MM.1S (cell line): ENCODE measurements around the gene FBXO5.

Source experiments
- DNase-seq: peaks from one replicate; pipeline ENCODE4 v3.0.0-alpha.2; 2015
- H2AFZ ChIP-seq: fragments of 300-600 bp; sonication (generic); 2 replicates; pipeline ENCODE4 v1.6.0; 2016; ENCODE audit warnings: antibody characterized with exemption, low read length
- H3F3A ChIP-seq: fragments of 300-600 bp; sonication (generic); 2 replicates; pipeline ENCODE4 v1.6.1; 2016; ENCODE audit warnings: mild to moderate bottlenecking, antibody characterized with exemption, low read length, moderate library complexity, mixed read lengths; ENCODE audit not compliant: insufficient read depth
- H3K27ac ChIP-seq: fragments of 300-600 bp; sonication (generic); 2 replicates; pipeline ENCODE4 v1.5.1; 2016; ENCODE audit warnings: mild to moderate bottlenecking, low read length
- H3K27me3 ChIP-seq: fragments of 300-600 bp; sonication (generic); replicated peaks from 2 replicates; pipeline ENCODE4 v1.6.0; 2016; ENCODE audit warnings: low read length; ENCODE audit not compliant: insufficient read depth
- H3K36me3 ChIP-seq: fragments of 300-600 bp; sonication (generic); replicated peaks from 2 replicates; pipeline ENCODE4 v1.6.1; 2016; ENCODE audit warnings: mild to moderate bottlenecking, low read length, mixed read lengths; ENCODE audit not compliant: insufficient read depth
- H3K4me1 ChIP-seq: fragments of 300-600 bp; sonication (generic); 2 replicates; pipeline ENCODE4 v1.6.1; 2016; ENCODE audit warnings: low read length, mixed read lengths
- H3K4me2 ChIP-seq: fragments of 300-600 bp; sonication (generic); 2 replicates; pipeline ENCODE4 v1.6.0; 2016; ENCODE audit warnings: low read depth, low read length
- H3K4me3 ChIP-seq: fragments of 300-600 bp; sonication (generic); 2 replicates; pipeline ENCODE4 v1.5.1; 2016; ENCODE audit warnings: low read length, mixed read lengths
- H3K79me2 ChIP-seq: fragments of 300-600 bp; sonication (generic); 2 replicates; pipeline ENCODE4 v1.6.1; 2016; ENCODE audit warnings: mixed run types, low read length, mixed read lengths
- H3K9ac ChIP-seq: fragments of 300-600 bp; sonication (generic); 2 replicates; pipeline ENCODE4 v1.6.1; 2016; ENCODE audit warnings: low read length, mixed read lengths
- H3K9me2 ChIP-seq: fragments of 300-600 bp; sonication (generic); replicated peaks from 2 replicates; pipeline ENCODE4 v1.6.1; 2016; ENCODE audit warnings: mild to moderate bottlenecking, low read length, mixed read lengths; ENCODE audit not compliant: insufficient read depth
- H3K9me3 ChIP-seq: fragments of 300-600 bp; sonication (generic); replicated peaks from 2 replicates; pipeline ENCODE4 v1.6.1; 2016; ENCODE audit warnings: mild to moderate bottlenecking, low read length, mixed read lengths; ENCODE audit not compliant: insufficient read depth
- H4K20me1 ChIP-seq: fragments of 300-600 bp; sonication (generic); 2 replicates; pipeline ENCODE4 v1.6.1; 2016; ENCODE audit warnings: mild to moderate bottlenecking, low read length, moderate library complexity, mixed read lengths; ENCODE audit not compliant: insufficient read depth
- EZH2 ChIP-seq: fragments of 300-600 bp; sonication (generic); optimal IDR thresholded peaks from 2 replicates; pipeline ENCODE3; 2017; ENCODE audit warnings: low read depth, mild to moderate bottlenecking, antibody characterized with exemption, low read length, mixed read lengths
- EZH2phosphoT487 ChIP-seq: fragments of 300-600 bp; sonication (generic); IDR thresholded peaks from 2 replicates; pipeline ENCODE4 v1.6.1; 2018; ENCODE audit warnings: antibody characterized with exemption, low read length
- TF ChIP-seq, protein P1 (sequence below): fragments of 300-600 bp; sonication (generic); IDR thresholded peaks from 2 replicates; pipeline ENCODE4 v1.5.1; 2016; ENCODE audit warnings: antibody characterized with exemption, low read length, mixed read lengths

The FBXO5 gene, protein sequence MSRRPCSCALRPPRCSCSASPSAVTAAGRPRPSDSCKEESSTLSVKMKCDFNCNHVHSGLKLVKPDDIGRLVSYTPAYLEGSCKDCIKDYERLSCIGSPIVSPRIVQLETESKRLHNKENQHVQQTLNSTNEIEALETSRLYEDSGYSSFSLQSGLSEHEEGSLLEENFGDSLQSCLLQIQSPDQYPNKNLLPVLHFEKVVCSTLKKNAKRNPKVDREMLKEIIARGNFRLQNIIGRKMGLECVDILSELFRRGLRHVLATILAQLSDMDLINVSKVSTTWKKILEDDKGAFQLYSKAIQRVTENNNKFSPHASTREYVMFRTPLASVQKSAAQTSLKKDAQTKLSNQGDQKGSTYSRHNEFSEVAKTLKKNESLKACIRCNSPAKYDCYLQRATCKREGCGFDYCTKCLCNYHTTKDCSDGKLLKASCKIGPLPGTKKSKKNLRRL

DNA sequence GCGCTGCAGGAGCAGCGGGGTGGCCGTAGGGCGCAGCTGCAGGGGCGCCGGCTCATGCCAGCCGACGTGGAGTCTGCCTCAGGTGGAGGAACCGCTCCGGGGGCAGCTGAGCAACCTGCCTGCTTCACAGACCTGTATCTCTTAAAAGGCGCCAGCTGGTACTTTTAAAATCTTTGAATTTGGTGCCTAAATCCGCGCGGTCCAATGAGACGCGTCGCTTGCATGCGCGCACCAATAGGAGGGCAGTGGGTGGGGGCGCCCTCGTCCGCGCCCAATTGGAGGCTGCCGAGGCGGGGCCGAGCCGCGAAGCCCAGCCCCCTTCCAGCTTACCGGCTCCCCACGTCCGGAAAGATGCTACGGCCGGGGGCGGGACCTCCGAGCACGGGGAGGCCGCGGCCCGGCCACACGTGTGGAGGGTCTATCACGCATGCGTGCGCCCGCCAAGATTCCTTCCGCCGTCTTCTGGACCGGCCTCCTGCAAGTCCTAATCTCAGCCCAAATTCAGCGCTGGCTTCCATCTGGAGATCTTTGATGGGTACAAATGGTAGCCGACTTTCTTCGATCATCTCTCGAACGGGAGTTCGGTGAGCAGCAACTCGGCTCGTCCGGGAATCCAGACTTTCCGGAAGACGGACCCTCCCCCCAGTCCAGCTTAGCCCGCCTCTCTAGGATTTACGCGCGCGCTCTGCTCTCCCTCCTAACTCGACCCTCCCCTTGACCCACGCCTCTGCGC, at the start of gene FBXO5:
Gene FBXO5, minus strand, starts transcription at position 138 of the 733 bp plus-strand sequence. Its CDS starts 82 bp downstream, at position 56.
- H3K9me2 ChIP-seq = no peaks in the 10 kb centered on the region
- H3K36me3 ChIP-seq = no peaks in the 10 kb centered on the region; the same call in 1 of the 2 replicates
- TF ChIP-seq EZH2phosphoT487 (no peak), EZH2 (no peak)
- TF ChIP-seq, protein P1, sequence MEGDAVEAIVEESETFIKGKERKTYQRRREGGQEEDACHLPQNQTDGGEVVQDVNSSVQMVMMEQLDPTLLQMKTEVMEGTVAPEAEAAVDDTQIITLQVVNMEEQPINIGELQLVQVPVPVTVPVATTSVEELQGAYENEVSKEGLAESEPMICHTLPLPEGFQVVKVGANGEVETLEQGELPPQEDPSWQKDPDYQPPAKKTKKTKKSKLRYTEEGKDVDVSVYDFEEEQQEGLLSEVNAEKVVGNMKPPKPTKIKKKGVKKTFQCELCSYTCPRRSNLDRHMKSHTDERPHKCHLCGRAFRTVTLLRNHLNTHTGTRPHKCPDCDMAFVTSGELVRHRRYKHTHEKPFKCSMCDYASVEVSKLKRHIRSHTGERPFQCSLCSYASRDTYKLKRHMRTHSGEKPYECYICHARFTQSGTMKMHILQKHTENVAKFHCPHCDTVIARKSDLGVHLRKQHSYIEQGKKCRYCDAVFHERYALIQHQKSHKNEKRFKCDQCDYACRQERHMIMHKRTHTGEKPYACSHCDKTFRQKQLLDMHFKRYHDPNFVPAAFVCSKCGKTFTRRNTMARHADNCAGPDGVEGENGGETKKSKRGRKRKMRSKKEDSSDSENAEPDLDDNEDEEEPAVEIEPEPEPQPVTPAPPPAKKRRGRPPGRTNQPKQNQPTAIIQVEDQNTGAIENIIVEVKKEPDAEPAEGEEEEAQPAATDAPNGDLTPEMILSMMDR = no peak
- peak within 1 kb of the TSS; percentile 98 for H3K9ac ChIP-seq
- H3F3A ChIP-seq = 0 out of 2 replicates have a peak, but pooled peaks cover 7% of the 10 kb centered on the region
- H4K20me1 ChIP-seq = no peaks in the 10 kb centered on the region
- H3K4me1 ChIP-seq = no peaks in the 10 kb centered on the region
- no peaks in the 10 kb centered on the region for H3K27me3 ChIP-seq
- H2AFZ ChIP-seq = peak within 1 kb of the TSS; percentile 69
- H3K27ac ChIP-seq = peak within 1 kb of the TSS; percentile 92
- DNase-seq = peak; percentile 93
- H3K9me3 ChIP-seq = no peaks in the 10 kb centered on the region
- H3K4me2 ChIP-seq = peak within 1 kb of the TSS; percentile 78
- H3K79me2 ChIP-seq = peaks cover 79% of the 10 kb centered on the region
- peak within 1 kb of the TSS; percentile 80 for H3K4me3 ChIP-seq

DNA sequence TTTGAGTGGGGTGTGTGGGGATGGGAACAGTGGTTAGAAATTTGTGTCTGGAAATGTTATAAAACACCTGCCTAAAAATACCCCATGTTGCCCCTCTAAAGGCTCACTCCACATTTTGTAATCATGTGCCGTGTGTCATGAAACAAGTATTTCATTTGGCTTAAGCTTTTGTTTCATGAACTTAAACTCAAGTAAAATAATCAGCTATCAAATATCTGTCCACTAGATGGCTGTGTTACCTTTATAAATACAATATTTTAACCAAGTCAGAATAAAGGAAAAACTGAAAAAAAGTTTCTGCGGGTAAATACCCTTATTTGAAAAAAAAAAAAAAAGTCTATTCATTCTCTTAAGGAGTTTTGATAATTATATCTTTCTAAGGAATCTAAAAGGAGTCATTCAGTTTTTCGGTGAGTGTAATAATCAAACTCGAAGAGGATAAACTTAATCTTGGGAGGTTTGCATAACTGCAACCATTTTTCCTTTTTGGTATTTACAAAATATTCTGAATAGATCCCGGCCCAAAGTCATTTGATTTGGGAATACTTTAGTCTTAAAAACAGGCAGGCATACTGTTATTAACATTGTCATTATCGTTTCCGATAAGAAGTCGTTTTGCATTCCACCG, 49.5 kb upstream of the FBXO5 start:
- DNase-seq = peak; percentile 29
- Histone ChIP-seq H3K27ac (no peak overlapping the region), H3K9me3 (no peaks in the 10 kb centered on the region), H3K4me1 (no peaks in the 10 kb centered on the region), H4K20me1 (no peaks in the 10 kb centered on the region), H3K4me2 (no peak overlapping the region), H3K27me3 (no peaks in the 10 kb centered on the region), H3F3A (no peaks in the 10 kb centered on the region), H3K36me3 (no peaks in the 10 kb centered on the region), H3K9ac (no peak overlapping the region), H3K4me3 (no peak overlapping the region), H3K79me2 (no peaks in the 10 kb centered on the region), H3K9me2 (no peaks in the 10 kb centered on the region), H2AFZ (no peak overlapping the region)
- TF ChIP-seq, protein P1 = peak; percentile 27
- TF ChIP-seq EZH2phosphoT487 = no peak

DNA sequence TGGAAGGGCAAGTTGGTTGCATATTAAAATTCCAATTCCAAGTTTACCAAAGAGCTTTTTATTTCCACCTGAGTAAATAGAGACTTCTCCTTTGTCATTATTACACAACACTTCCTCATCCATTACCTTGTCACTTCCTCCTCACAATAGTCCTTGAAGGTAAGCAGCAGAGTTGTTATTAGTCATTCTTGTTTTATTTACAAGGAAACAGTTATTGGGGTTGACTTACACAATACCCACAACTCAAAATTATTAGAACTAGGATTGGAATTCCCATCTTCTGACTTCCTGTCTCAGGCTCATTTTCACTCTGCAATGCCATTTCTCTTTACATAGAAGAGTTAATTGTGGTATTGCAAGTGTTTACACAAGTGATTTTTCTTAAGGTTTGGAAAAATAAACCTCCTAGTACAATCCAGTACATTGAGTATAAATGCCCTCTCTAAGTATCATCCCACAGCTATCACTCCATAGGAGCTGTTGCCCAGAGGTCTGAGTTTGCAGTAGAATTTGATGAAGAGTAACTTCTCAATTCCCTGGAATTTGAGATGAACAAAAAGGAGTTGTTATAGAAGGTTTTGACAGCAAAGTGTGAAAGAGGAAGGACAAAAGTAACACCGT, 48.6 kb upstream of the FBXO5 start:
- H2AFZ ChIP-seq = no peak overlapping the region
- no peaks in the 10 kb centered on the region for H4K20me1 ChIP-seq
- H3K4me1 ChIP-seq = no peaks in the 10 kb centered on the region
- no peaks in the 10 kb centered on the region for H3K79me2 ChIP-seq
- H3K9me3 ChIP-seq = no peaks in the 10 kb centered on the region
- no peak overlapping the region for H3K4me3 ChIP-seq
- H3K36me3 ChIP-seq = no peaks in the 10 kb centered on the region
- no peak for DNase-seq
- no peak overlapping the region for H3K27ac ChIP-seq
- no peaks in the 10 kb centered on the region for H3K27me3 ChIP-seq
- TF ChIP-seq EZH2 = no peak
- TF ChIP-seq, protein P1 = no peak
- no peak for TF ChIP-seq EZH2phosphoT487
- H3K4me2 ChIP-seq = no peak overlapping the region
- no peak overlapping the region for H3K9ac ChIP-seq
- no peaks in the 10 kb centered on the region for H3F3A ChIP-seq
- no peaks in the 10 kb centered on the region for H3K9me2 ChIP-seq
